Panc1 (cell line): ENCODE data around the gene OR8B12. TPM values are rescaled to one million over a fixed set of nuclear protein-coding genes. Genes with fewer than 3 reads are reported as not detected.

Experiments
- ATAC-seq: fragments of 200-7000 bp; cut with Tn5 transposase; 2 replicates; pipeline ENCODE4 v1.9.1; 2020; ENCODE audit warnings: mild to moderate bottlenecking, moderate library complexity
- BruUV-seq: library from RNA; stranded (reverse); fragments of 400-500 nt; replicated peaks from 2 replicates; lab custom pipeline; 2021; lab: Mats Ljungman, UMichigan
- CTCF ChIA-PET: fragments of 300-600 bp; sonication (Branson Sonifier 250); formaldehyde crosslinking; loops from one replicate; lab custom pipeline; 2022; ENCODE audit warnings: antibody characterized with exemption; lab: Charles Lee
- POLR2A ChIA-PET: fragments of 300-600 bp; sonication (Branson Sonifier 250); formaldehyde crosslinking; loops from one replicate; lab custom pipeline; 2022; ENCODE audit warnings: antibody characterized with exemption; lab: Charles Lee
- DNase-seq: peaks from one replicate; pipeline ENCODE4 v3.0.0-alpha.2; 2010; ENCODE audit warnings: low read depth, low spot score
- H3K27ac ChIP-seq: 2 replicates; pipeline ENCODE4 v1.5.1; 2011; ENCODE audit warnings: mild to moderate bottlenecking, low read length, inconsistent platforms
- H3K27me3 ChIP-seq: fragments of 200-500 bp; sonication (Bioruptor generic); 2 replicates; pipeline ENCODE4 v1.6.0; 2014; ENCODE audit warnings: low read length, inconsistent platforms; ENCODE audit not compliant: control insufficient read depth, insufficient read depth
- H3K36me3 ChIP-seq: fragments of 200-500 bp; sonication (Bioruptor generic); 2 replicates; pipeline ENCODE4 v1.5.1; 2014; ENCODE audit warnings: inconsistent platforms, mild to moderate bottlenecking, low read length, moderate library complexity; ENCODE audit not compliant: control insufficient read depth, insufficient read depth
- H3K4me1 ChIP-seq: 2 replicates; pipeline ENCODE4 v1.5.1; 2011; ENCODE audit warnings: inconsistent platforms, mild to moderate bottlenecking, low read length, moderate library complexity; ENCODE audit not compliant: control insufficient read depth, insufficient read depth
- H3K4me3 ChIP-seq, 2 experiments: 2 replicates each; pipeline ENCODE4 v1.5.1; 2011 to 2012; ENCODE audit warnings: low read depth in 2 of 2, low read length in 2 of 2, mild to moderate bottlenecking in 2 of 2, inconsistent platforms in 1 of 2, moderate library complexity in 1 of 2
- H3K9me3 ChIP-seq: fragments of 200-500 bp; sonication (Bioruptor generic); 2 replicates; pipeline ENCODE4 v1.5.1; 2014; ENCODE audit warnings: low read depth, mild to moderate bottlenecking, inconsistent platforms, low read length, moderate library complexity; ENCODE audit not compliant: control insufficient read depth, insufficient read depth
- POLR2AphosphoS5 ChIP-seq: IDR thresholded peaks from 2 replicates; pipeline ENCODE4 v1.6.1; 2012; ENCODE audit warnings: mild to moderate bottlenecking, low read depth, low read length, moderate library complexity
- REST ChIP-seq, 2 experiments: IDR thresholded peaks; 2 replicates each; pipeline ENCODE4 v1.6.1; 2011 to 2012; ENCODE audit warnings: low read depth in 2 of 2, control low read depth in 1 of 2, low read length in 1 of 2, mild to moderate bottlenecking in 1 of 2, moderate library complexity in 1 of 2; ENCODE audit not compliant: insufficient read depth in 1 of 2
- SIN3A ChIP-seq: IDR thresholded peaks from 2 replicates; pipeline ENCODE4 v1.6.1; 2012; ENCODE audit warnings: low read depth, mild to moderate bottlenecking, low read length, moderate library complexity, borderline replicate concordance; ENCODE audit not compliant: insufficient read depth
- TCF7L2 ChIP-seq: IDR thresholded peaks from 2 replicates; pipeline ENCODE4 v1.6.1; 2011; ENCODE audit warnings: mild to moderate bottlenecking, low read depth, low read length, inconsistent platforms
- in situ Hi-C: cut with HindIII; loops from 2 replicates; pipeline ENCODE4 v1.10.0; 2016; ENCODE audit warnings: low sequenced_read_pairs, low pct_unique_long_range_greater_than_20kb
- intact Hi-C: fragments of 100-400 bp; cut with micrococcal nuclease; formaldehyde crosslinking; loops from one replicate; pipeline ENCODE4 v1.10.0; 2022; ENCODE audit not compliant: unreplicated experiment
- total RNA-seq: library from RNA; stranded (reverse); gene quantifications from one replicate; pipeline ENCODE4 v1.2.1, GENCODE V29; 2021; ENCODE audit not compliant: unreplicated experiment
- TF ChIP-seq, protein P1 (sequence below): fragments of 450-650 bp; IDR thresholded peaks from 2 replicates; pipeline ENCODE4 v1.5.1; 2017; ENCODE audit warnings: mild to moderate bottlenecking

The OR8B12 gene
- total RNA-seq, 1 experiment from 2014 or later = not detected

- Histone ChIP-seq H3K4me1 (no peaks in the 10 kb centered on the region), H3K36me3 (no peaks in the 10 kb centered on the region), H3K9me3 (no peaks in the 10 kb centered on the region), H3K4me3 (no peak overlapping the region), H3K27ac (no peak overlapping the region), H3K27me3 (no peaks in the 10 kb centered on the region)
- in situ Hi-C loops = no loop called here
- no peak for TF ChIP-seq SIN3A
- ChIA-PET POLR2A (no interaction called here), CTCF (no interaction called here)
- intact Hi-C loops = no loop called here
- no peak for DNase-seq
- BruUV-seq = no TSS peak
- no peak for ATAC-seq
Measured at GRCh38 chr11:124577716-124578427, 34.4 kb upstream of the OR8B12 start.

DNA sequence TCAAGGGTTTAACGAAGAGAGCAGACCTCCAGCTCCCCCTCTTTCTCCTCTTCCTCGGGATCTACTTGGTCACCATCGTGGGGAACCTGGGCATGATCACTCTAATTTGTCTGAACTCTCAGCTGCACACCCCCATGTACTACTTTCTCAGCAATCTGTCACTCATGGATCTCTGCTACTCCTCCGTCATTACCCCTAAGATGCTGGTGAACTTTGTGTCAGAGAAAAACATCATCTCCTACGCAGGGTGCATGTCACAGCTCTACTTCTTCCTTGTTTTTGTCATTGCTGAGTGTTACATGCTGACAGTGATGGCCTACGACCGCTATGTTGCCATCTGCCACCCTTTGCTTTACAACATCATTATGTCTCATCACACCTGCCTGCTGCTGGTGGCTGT lies 26.7 kb upstream of the OR8B12 start:
- DNase-seq = no peak
- H3K27me3 ChIP-seq = peaks cover 5% of the 10 kb centered on the region; the same call in 1 of the 2 replicates
- TF ChIP-seq REST (IDR thresholded peaks at IDR 0.05; ENCODE audit: insufficient read depth in 1 of 2, low read depth in 2 of 2, low read length in 1 of 2) = no peak
- TF ChIP-seq, protein P1, sequence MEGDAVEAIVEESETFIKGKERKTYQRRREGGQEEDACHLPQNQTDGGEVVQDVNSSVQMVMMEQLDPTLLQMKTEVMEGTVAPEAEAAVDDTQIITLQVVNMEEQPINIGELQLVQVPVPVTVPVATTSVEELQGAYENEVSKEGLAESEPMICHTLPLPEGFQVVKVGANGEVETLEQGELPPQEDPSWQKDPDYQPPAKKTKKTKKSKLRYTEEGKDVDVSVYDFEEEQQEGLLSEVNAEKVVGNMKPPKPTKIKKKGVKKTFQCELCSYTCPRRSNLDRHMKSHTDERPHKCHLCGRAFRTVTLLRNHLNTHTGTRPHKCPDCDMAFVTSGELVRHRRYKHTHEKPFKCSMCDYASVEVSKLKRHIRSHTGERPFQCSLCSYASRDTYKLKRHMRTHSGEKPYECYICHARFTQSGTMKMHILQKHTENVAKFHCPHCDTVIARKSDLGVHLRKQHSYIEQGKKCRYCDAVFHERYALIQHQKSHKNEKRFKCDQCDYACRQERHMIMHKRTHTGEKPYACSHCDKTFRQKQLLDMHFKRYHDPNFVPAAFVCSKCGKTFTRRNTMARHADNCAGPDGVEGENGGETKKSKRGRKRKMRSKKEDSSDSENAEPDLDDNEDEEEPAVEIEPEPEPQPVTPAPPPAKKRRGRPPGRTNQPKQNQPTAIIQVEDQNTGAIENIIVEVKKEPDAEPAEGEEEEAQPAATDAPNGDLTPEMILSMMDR = no peak
- TF ChIP-seq TCF7L2 = no peak
- TF ChIP-seq SIN3A = no peak
- no peaks in the 10 kb centered on the region for H3K4me1 ChIP-seq
- CTCF ChIA-PET = no interaction called here
- no peak for ATAC-seq
- no peak overlapping the region for H3K27ac ChIP-seq
- H3K9me3 ChIP-seq = no peaks in the 10 kb centered on the region
- no TSS peak for BruUV-seq
- no peak overlapping the region for H3K4me3 ChIP-seq
- no peaks in the 10 kb centered on the region for H3K36me3 ChIP-seq
- intact Hi-C loops = no loop called here
- in situ Hi-C loops = no loop called here
- POLR2A ChIA-PET = no interaction called here

DNA sequence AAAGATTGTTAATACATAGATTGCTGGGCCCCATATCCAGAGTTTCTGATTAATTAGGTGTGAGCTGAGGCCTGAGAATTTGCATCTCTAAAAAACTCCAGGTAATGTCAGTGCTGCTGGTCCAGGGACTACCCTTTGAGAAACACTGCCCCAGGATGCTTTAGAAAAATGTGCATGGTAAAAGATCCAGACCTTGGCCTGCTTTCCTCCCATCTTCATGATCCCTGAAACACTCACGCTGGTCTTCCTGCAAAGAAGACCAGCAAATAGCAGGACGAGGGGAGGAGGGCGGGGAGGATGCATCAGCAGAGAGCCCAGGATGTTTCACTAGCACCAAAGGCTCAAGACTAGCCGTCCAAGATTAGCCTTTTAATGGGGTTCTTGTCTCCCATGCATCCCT lies 26.2 kb upstream of the OR8B12 start, which contains the start of gene OR8A1:
TSS of gene OR8A1 (plus strand) at position 301 of the 400 bp plus-strand sequence. CDS start 123 bp downstream, outside the sequence.
- ATAC-seq (no peak), DNase-seq (no peak)
- H3K4me3 ChIP-seq = no peak within 1 kb of the TSS
- H3K9me3 ChIP-seq = no peaks in the 10 kb centered on the region
- H3K27me3 ChIP-seq = peaks cover 5% of the 10 kb centered on the region; the same call in 1 of the 2 replicates
- H3K36me3 ChIP-seq = no peaks in the 10 kb centered on the region
- intact Hi-C loops (no loop called here), in situ Hi-C loops (no loop called here)
- POLR2A ChIA-PET = no interaction called here
- H3K4me1 ChIP-seq = no peaks in the 10 kb centered on the region
- TF ChIP-seq SIN3A = no peak
- TF ChIP-seq REST (IDR thresholded peaks at IDR 0.05; ENCODE audit: insufficient read depth in 1 of 2, low read depth in 2 of 2, low read length in 1 of 2) = no peak
- TF ChIP-seq, protein P1 = no peak
- TF ChIP-seq TCF7L2 = no peak
- TF ChIP-seq POLR2AphosphoS5 = no peak
- CTCF ChIA-PET = no interaction called here
- H3K27ac ChIP-seq = no peak within 1 kb of the TSS
- no TSS peak for BruUV-seq
